Kidney (tissue), 14 donors: ENCODE results near the gene CRTAC1. TPM values are rescaled to one million over a fixed set of nuclear protein-coding genes. Genes with fewer than 3 reads are reported as not detected.

Source experiments
- DNase-seq, 5 donors: peaks; one replicate each; pipeline ENCODE4 v3.0.0-alpha.2; 2013 to 2020
- FAIRE-seq: peaks from 2 replicates; lab custom pipeline; 2012; peaks lifted over from hg19 to GRCh38; lab: Jason Lieb, UNC
- H3K27ac ChIP-seq, 2 donors: one replicate each; pipeline ENCODE4 v1.7.0; 2013; ENCODE audit warnings: low read depth in 2 of 2, low read length in 2 of 2, inconsistent platforms in 1 of 2
- H3K27me3 ChIP-seq: one replicate; pipeline ENCODE4 v1.7.1; 2013; ENCODE audit warnings: low read length, inconsistent platforms; ENCODE audit not compliant: control insufficient read depth, insufficient read depth
- H3K36me3 ChIP-seq, 3 donors: one replicate each; pipeline versions ENCODE4 v1.7.0 to v1.7.1; 2013; ENCODE audit warnings: low read length in 3 of 3, control low read depth in 1 of 3, inconsistent platforms in 1 of 3; ENCODE audit not compliant: insufficient read depth in 3 of 3, control insufficient read depth in 2 of 3
- H3K4me1 ChIP-seq, 3 donors: one replicate each; pipeline versions ENCODE4 v1.7.0 to v1.7.1; 2013; ENCODE audit warnings: low read length in 3 of 3, inconsistent platforms in 1 of 3, low read depth in 1 of 3; ENCODE audit not compliant: control insufficient read depth in 2 of 3, insufficient read depth in 2 of 3
- H3K4me3 ChIP-seq, 3 donors: one replicate each; pipeline versions ENCODE4 v1.7.0 to v1.8.1; 2013; ENCODE audit warnings: low read length in 3 of 3, control low read depth in 1 of 3, inconsistent platforms in 1 of 3
- H3K9ac ChIP-seq, 3 donors: one replicate each; pipeline versions ENCODE4 v1.7.0 to v1.7.1; 2013; ENCODE audit warnings: low read length in 3 of 3, control low read depth in 1 of 3, inconsistent platforms in 1 of 3
- H3K9me3 ChIP-seq, 3 donors: one replicate each; pipeline versions ENCODE4 v1.7.0 to v1.7.1; 2013; ENCODE audit warnings: low read length in 3 of 3, control low read depth in 1 of 3, inconsistent platforms in 1 of 3; ENCODE audit not compliant: control insufficient read depth in 2 of 3, insufficient read depth in 1 of 3
- CTCF ChIP-seq: IDR thresholded peaks from 3 replicates; pipeline ENCODE4 v1.5.1; 2012; ENCODE audit warnings: mild to moderate bottlenecking, moderate library complexity, borderline replicate concordance; ENCODE audit not compliant: insufficient read depth; ENCODE audit errors: extremely low read depth
- intact Hi-C: fragments of 100-400 bp; cut with DNase I; formaldehyde crosslinking; loops from one replicate; pipeline ENCODE4 v1.11.1; 2022
- polyA plus RNA-seq: library from polyadenylated mRNA; stranded (reverse); fragments of 350-450 nt; fragmentation: Illumina TruSeq; extraction: RNeasy Lipid Tissue Mini Kit (QIAGEN cat#74804); gene quantifications from one replicate; pipeline ENCODE4 v1.2.3, GENCODE V29; 2014; ENCODE audit warnings: low read depth, low replicate concordance; ENCODE audit not compliant: insufficient read depth
- total RNA-seq: library from RNA; stranded (reverse); fragmentation: NEBNext Ultra II Directional; extraction: Animal tissue kit (Norgen Biotek cat#: 25700); gene quantifications from one replicate; pipeline ENCODE4 v1.2.1, GENCODE V29; 2021
- donor health status: control.
- donor health status: control.
- donor health status: control.
- donor health status: control.
- donor health status: control.
- donor health status: DM: yes; HTN: yes; CAD: no.
- donor health status: Normal renal cell carcinoma (clear cell type).

CRTAC1 gene
- total and polyA plus RNA-seq, 2 donors from 2014 or later = 6.1 to 7.2 TPM

GRCh38 chr10:97898429-97898828 is 132.0 kb downstream of the CRTAC1 start:
- H3K36me3 ChIP-seq = no peaks in the 10 kb centered on the region
- no peak overlapping the region for H3K9ac ChIP-seq
- no peak for TF ChIP-seq CTCF
- intact Hi-C loops = no loop called here
- no peaks in the 10 kb centered on the region for H3K27me3 ChIP-seq
- no peaks in the 10 kb centered on the region for H3K9me3 ChIP-seq
- DNase-seq (peak in 3 of 5 donors; percentile 23 to 65 (median 51)), FAIRE-seq (no peak)
- H3K4me1 ChIP-seq = no peaks in the 10 kb centered on the region
- H3K27ac ChIP-seq = no peak overlapping the region
- no peak overlapping the region for H3K4me3 ChIP-seq

- no peak overlapping the region for H3K4me3 ChIP-seq
- no peaks in the 10 kb centered on the region for H3K4me1 ChIP-seq
- no peak overlapping the region for H3K27ac ChIP-seq
- H3K9me3 ChIP-seq = no peaks in the 10 kb centered on the region
- H3K36me3 ChIP-seq = no peaks in the 10 kb centered on the region
- intact Hi-C loops = no loop called here
- no peak for FAIRE-seq
- H3K27me3 ChIP-seq = no peaks in the 10 kb centered on the region
- no peak overlapping the region for H3K9ac ChIP-seq
- DNase-seq = no peak
- TF ChIP-seq CTCF = no peak
These were observed 133.6 kb downstream of the CRTAC1 start for GRCh38 chr10:97896756-97897358.

GRCh38 chr10:97895915-97896314 is 134.5 kb downstream of the CRTAC1 start:
- Histone ChIP-seq H3K9ac (no peak overlapping the region), H3K36me3 (no peaks in the 10 kb centered on the region), H3K4me3 (no peak overlapping the region), H3K4me1 (no peaks in the 10 kb centered on the region), H3K27me3 (no peaks in the 10 kb centered on the region), H3K9me3 (no peaks in the 10 kb centered on the region), H3K27ac (no peak overlapping the region)
- FAIRE-seq (no peak), DNase-seq (no peak)
- no peak for TF ChIP-seq CTCF
- intact Hi-C loops = no loop called here

GRCh38 chr10:97895084-97895483 is 135.3 kb downstream of the CRTAC1 start:
- TF ChIP-seq CTCF = no peak
- H3K9ac ChIP-seq = no peak overlapping the region
- intact Hi-C loops = no loop called here
- no peak overlapping the region for H3K27ac ChIP-seq
- H3K36me3 ChIP-seq = no peaks in the 10 kb centered on the region
- FAIRE-seq (no peak), DNase-seq (no peak)
- H3K9me3 ChIP-seq = no peaks in the 10 kb centered on the region
- no peak overlapping the region for H3K4me3 ChIP-seq
- no peaks in the 10 kb centered on the region for H3K27me3 ChIP-seq
- H3K4me1 ChIP-seq = no peaks in the 10 kb centered on the region
